Glutamatergic neuron (in vitro differentiated cells): ENCODE measurements around the gene HRC. TPM values are rescaled to one million over a fixed set of nuclear protein-coding genes. Genes with fewer than 3 reads are reported as not detected.
A peak's percentile ranks its signal among the peaks of the same experiment; 100 is the strongest.

Experiments used
- DNase-seq: peaks from one replicate; pipeline ENCODE4 v3.0.0; 2022
- H3K27ac Mint-ChIP-seq: one replicate; pipeline ENCODE4 v1.8.0; 2020; ENCODE audit warnings: mild to moderate bottlenecking, mixed read lengths, inconsistent platforms; ENCODE audit not compliant: unreplicated experiment
- H3K27me3 Mint-ChIP-seq: one replicate; pipeline ENCODE4 v1.8.0; 2020; ENCODE audit warnings: mild to moderate bottlenecking, moderate library complexity, mixed read lengths, inconsistent platforms; ENCODE audit not compliant: unreplicated experiment
- H3K36me3 Mint-ChIP-seq: one replicate; pipeline ENCODE4 v1.8.0; 2020; ENCODE audit warnings: mild to moderate bottlenecking, mixed read lengths, inconsistent platforms; ENCODE audit not compliant: unreplicated experiment
- H3K4me1 Mint-ChIP-seq: one replicate; pipeline ENCODE4 v1.8.0; 2020; ENCODE audit warnings: mild to moderate bottlenecking, low read depth, mixed read lengths, inconsistent platforms; ENCODE audit not compliant: unreplicated experiment
- H3K4me3 Mint-ChIP-seq: one replicate; pipeline ENCODE4 v1.8.0; 2020; ENCODE audit warnings: mild to moderate bottlenecking, mixed read lengths, inconsistent platforms; ENCODE audit not compliant: unreplicated experiment
- H3K9me3 Mint-ChIP-seq: one replicate; pipeline ENCODE4 v1.8.0; 2020; ENCODE audit warnings: mild to moderate bottlenecking, moderate library complexity, mixed read lengths, inconsistent platforms; ENCODE audit not compliant: unreplicated experiment
- total RNA-seq: library from RNA; stranded (reverse); fragmentation: NEBNext Ultra II Directional; extraction: Animal tissue kit (Norgen Biotek cat#: 25700); gene quantifications from one replicate; pipeline ENCODE4 v1.2.1, GENCODE V29; 2021; ENCODE audit not compliant: unreplicated experiment
- TF ChIP-seq, protein P1 (sequence below): fragments of 200-600 bp; sonication (generic); IDR thresholded peaks from one replicate; pipeline ENCODE4 v1.5.0; 2021; ENCODE audit not compliant: partially characterized antibody, unreplicated experiment

The HRC gene
- total RNA-seq, 1 donor from 2014 or later: 26.6 TPM

DNA sequence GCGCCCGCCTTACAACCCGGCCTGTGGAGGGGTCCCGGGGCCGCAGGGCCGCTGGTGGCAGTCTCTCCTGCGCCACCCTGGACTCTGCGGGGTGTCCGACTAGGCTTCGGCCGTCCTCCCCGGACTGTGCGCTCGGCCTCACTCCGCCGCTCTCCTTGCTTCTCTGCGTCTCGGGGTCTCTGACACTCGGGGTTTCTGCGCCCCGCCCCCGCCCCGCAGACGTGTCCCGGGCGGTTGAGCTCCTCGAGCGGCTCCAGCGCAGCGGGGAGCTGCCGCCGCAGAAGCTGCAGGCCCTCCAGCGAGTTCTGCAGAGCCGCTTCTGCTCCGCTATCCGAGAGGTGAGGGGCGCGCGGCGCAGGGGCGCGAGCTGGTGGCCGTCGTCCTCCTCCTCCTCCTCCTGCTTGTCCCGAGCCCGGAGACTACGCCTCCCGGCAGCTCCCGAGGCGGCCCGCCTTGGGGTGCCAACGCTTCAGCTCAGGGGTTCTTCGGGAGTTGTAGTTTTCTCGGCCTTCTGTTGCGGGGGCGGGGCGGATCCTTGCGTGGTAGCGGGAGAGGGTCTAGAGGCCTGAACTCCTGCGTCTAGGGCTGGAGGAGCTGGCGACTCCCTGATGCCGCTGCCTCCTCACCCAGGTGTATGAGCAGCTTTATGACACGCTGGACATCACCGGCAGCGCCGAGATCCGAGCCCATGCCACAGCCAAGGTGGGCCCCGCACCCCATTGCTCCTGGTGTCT is 40.4 kb downstream of the HRC start:
- peaks cover 6% of the 10 kb centered on the region for H3K36me3 Mint-ChIP-seq
- peak overlapping the region; percentile 75 for H3K27ac Mint-ChIP-seq
- peaks cover 23% of the 10 kb centered on the region for H3K27me3 Mint-ChIP-seq
- TF ChIP-seq, protein P1, sequence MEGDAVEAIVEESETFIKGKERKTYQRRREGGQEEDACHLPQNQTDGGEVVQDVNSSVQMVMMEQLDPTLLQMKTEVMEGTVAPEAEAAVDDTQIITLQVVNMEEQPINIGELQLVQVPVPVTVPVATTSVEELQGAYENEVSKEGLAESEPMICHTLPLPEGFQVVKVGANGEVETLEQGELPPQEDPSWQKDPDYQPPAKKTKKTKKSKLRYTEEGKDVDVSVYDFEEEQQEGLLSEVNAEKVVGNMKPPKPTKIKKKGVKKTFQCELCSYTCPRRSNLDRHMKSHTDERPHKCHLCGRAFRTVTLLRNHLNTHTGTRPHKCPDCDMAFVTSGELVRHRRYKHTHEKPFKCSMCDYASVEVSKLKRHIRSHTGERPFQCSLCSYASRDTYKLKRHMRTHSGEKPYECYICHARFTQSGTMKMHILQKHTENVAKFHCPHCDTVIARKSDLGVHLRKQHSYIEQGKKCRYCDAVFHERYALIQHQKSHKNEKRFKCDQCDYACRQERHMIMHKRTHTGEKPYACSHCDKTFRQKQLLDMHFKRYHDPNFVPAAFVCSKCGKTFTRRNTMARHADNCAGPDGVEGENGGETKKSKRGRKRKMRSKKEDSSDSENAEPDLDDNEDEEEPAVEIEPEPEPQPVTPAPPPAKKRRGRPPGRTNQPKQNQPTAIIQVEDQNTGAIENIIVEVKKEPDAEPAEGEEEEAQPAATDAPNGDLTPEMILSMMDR: no peak
- peak; percentile 74 for DNase-seq
- H3K4me3 Mint-ChIP-seq: peak overlapping the region; percentile 85
- H3K9me3 Mint-ChIP-seq: peaks cover 16% of the 10 kb centered on the region
- peaks cover 19% of the 10 kb centered on the region for H3K4me1 Mint-ChIP-seq

DNA sequence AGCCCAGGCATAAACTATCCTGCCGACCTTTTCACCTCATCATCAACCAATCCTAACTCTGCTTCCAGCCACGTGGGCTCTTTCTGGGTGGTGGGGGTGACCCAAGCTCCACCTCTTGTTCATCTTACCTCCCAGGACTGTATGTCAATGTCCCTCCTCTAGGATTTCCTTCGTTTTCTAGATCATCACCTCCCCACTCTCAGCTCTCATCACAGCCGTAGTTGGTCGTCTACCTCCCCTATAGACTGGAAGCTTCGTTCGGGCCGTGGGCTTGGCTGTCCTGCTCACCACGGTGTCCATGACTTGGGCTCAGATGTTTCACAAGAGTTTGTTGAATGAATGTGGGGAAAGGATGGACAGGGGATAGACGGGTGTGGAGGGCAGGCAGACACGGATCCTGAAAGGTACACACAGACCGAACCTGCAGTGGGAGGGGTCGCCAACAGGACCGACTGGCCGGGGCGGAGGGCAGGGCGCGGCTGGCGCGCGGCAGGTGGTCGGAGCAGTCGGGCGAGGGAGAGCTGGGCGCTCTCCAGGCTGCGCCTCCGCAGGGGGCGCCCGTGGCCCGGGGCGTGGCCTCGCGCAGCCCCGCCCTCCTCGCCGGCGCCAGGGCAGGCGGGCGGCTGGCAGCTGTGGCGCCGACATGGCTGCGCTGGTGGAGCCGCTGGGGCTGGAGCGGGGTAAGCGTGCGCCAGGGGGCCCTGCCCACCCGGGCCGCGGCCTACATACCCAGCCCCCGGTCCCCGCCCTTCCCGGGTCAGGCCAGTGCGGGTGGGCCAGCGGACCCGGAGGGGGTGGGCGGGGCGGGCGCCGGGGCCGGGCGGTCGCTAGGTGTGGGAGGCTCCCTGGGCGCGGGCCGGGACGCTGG is 41.2 kb downstream of the HRC start, which contains the start of gene LIN7B:
LIN7B (plus strand) TSS at position 609 of the 868 bp plus-strand sequence; CDS start at position 644, 35 bp downstream.
- TF ChIP-seq, protein P1: peak; percentile 6
- Mint-ChIP-seq H3K36me3 (peaks cover 8% of the 10 kb centered on the region), H3K9me3 (peaks cover 16% of the 10 kb centered on the region), H3K27me3 (peaks cover 23% of the 10 kb centered on the region), H3K4me3 (peak within 1 kb of the TSS; percentile 93), H3K27ac (peak within 1 kb of the TSS; percentile 98), H3K4me1 (peaks cover 22% of the 10 kb centered on the region)
- DNase-seq: peak; percentile 83

DNA sequence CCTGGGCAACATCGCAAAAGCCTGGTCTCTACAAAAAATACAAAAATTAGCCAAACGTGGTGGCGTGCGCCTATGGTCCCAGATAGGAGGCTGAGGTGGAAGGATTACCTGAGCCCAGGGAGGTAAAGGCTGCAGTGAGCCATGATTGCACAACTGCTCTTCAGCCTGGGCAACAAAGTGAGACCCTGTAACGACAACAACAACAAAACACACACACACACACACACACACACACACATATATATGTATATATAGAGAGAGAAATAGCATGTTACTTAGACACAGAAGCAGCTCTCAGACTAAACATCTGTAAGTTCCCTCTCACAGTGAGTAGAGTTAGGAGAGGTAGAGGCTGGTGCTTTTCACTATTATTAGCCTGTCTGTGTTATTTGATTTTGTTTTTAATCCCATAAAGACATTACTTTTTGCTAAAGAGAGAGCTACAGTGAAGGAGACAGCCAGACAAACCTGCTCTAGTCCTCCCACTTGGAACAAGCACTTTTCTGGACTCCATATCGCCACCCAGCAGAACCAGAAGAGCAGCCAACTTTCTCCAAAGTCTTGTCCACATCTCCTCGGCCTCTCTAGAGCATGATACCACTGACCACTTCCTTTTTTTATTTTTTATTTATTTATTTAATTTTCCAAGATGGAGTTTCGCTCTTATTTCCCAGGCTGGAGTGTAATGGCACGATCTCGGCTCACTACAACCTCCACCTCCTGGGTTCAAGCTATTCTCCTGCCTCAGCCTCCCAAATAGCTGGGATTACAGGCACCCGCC is 43.8 kb downstream of the HRC start:
- peaks cover 8% of the 10 kb centered on the region for H3K36me3 Mint-ChIP-seq
- H3K9me3 Mint-ChIP-seq: peaks cover 12% of the 10 kb centered on the region
- H3K27ac Mint-ChIP-seq: peak overlapping the region; percentile 17
- peaks cover 24% of the 10 kb centered on the region for H3K4me1 Mint-ChIP-seq
- H3K27me3 Mint-ChIP-seq: peaks cover 18% of the 10 kb centered on the region
- TF ChIP-seq, protein P1: no peak
- H3K4me3 Mint-ChIP-seq: no peak overlapping the region
- no peak for DNase-seq

DNA sequence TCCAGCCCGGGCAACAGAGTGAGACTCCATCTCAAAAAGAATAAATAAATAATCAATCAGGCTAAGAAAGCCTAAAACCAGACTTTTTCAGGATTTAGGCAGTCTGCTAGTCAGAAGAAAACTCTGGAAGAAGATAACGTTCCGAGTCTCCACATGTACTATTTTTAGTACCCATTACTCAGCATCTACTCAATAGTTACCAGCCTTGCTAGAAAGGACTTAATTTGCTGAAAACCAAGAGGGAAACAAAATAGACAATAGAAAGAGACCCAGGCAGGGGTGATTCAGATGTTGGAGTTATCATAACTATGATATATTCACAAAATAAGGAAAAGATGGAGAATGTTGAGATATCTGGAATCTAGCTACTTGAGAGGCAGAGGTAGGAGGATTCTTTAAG is 44.6 kb downstream of the HRC start:
- peaks cover 18% of the 10 kb centered on the region for H3K27me3 Mint-ChIP-seq
- H3K27ac Mint-ChIP-seq: no peak overlapping the region
- H3K4me1 Mint-ChIP-seq: peaks cover 31% of the 10 kb centered on the region
- H3K36me3 Mint-ChIP-seq: peaks cover 6% of the 10 kb centered on the region
- peaks cover 15% of the 10 kb centered on the region for H3K9me3 Mint-ChIP-seq
- TF ChIP-seq, protein P1: no peak
- no peak for DNase-seq
- peak overlapping the region; percentile 1 for H3K4me3 Mint-ChIP-seq
